ACC112 (cell line): ENCODE results near the gene CENPVL3.
"Not testable (repeated sequence)": the region's sequence is repeated elsewhere in the genome, so short reads cannot be mapped to it uniquely, and the experiment has no call there.

Experiments
- H2AFZ ChIP-seq: fragments of 200-600 bp; sonication (generic); one replicate; pipeline ENCODE4 v1.6.0; 2017; ENCODE audit warnings: antibody characterized with exemption, low read length; ENCODE audit not compliant: unreplicated experiment
- H3K27ac ChIP-seq: fragments of 200-600 bp; sonication (generic); 2 replicates; pipeline ENCODE4 v1.5.1; 2014; ENCODE audit warnings: low read depth, mild to moderate bottlenecking, antibody characterized with exemption, low read length, moderate library complexity
- H3K27me3 ChIP-seq: fragments of 200-600 bp; sonication (generic); 2 replicates; pipeline ENCODE4 v1.6.1; 2014; ENCODE audit warnings: mild to moderate bottlenecking, antibody characterized with exemption, low read length, moderate library complexity, mixed read lengths; ENCODE audit not compliant: insufficient read depth
- H3K36me3 ChIP-seq: fragments of 200-600 bp; sonication (generic); 2 replicates; pipeline ENCODE4 v1.6.1; 2016; ENCODE audit warnings: mild to moderate bottlenecking, antibody characterized with exemption, low read length, moderate library complexity, mixed read lengths; ENCODE audit not compliant: insufficient read depth
- H3K4me1 ChIP-seq: fragments of 200-600 bp; sonication (generic); one replicate; pipeline ENCODE4 v1.6.1; 2016; ENCODE audit warnings: low read length, mixed read lengths; ENCODE audit not compliant: insufficient read depth, unreplicated experiment, control insufficient read depth
- H3K4me3 ChIP-seq: fragments of 200-600 bp; sonication (generic); 2 replicates; pipeline ENCODE4 v1.5.1; 2014; ENCODE audit warnings: mild to moderate bottlenecking, low read depth, low read length
- H3K79me2 ChIP-seq: fragments of 200-600 bp; sonication (generic); one replicate; pipeline ENCODE4 v1.6.0; 2016; ENCODE audit warnings: low read length; ENCODE audit not compliant: control insufficient read depth, unreplicated experiment, insufficient read depth

Gene CENPVL3

GRCh38 chrX:51618241-51619155 lies at the start of gene CENPVL3:
Gene CENPVL3, minus strand, starts transcription at chrX:51618912. Its CDS starts 39 bp downstream, at chrX:51618873.
- H3K27me3 ChIP-seq = peaks cover 43% of the 10 kb centered on the region
- H3K36me3 ChIP-seq, H3K27ac ChIP-seq, H3K79me2 ChIP-seq, H2AFZ ChIP-seq, H3K4me1 ChIP-seq: not testable (repeated sequence)
- H3K4me3 ChIP-seq = peak within 1 kb of the TSS; percentile 43; the same call in 1 of the 2 replicates

GRCh38 chrX:51665981-51666380 lies 47.3 kb upstream of the CENPVL3 start:
- Histone ChIP-seq H3K27me3 (no peaks in the 10 kb centered on the region), H3K4me1 (no peaks in the 10 kb centered on the region), H3K79me2 (no peaks in the 10 kb centered on the region), H3K27ac (no peak overlapping the region), H2AFZ (no peak overlapping the region), H3K36me3 (no peaks in the 10 kb centered on the region), H3K4me3 (no peak overlapping the region)

DNA sequence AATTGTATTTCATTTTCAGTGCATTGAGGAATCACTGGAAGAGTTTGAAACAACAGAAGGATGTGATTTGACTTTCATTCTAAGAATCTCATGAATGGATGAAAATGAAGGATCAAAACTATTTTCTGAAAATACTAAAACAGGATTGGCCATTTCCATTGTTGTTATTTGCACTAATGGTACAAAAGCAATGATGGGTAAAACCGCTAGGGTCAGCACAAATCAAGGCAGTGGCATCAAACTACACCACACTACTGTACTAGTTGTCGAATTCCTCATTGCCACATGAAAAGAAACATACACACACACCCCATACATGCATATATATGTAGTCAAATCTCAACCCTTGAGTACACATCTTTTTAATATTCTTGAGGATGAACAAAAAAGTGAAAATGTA lies 24.7 kb upstream of the CENPVL3 start:
- no peak overlapping the region for H2AFZ ChIP-seq
- no peaks in the 10 kb centered on the region for H3K36me3 ChIP-seq
- H3K27me3 ChIP-seq = peaks cover 8% of the 10 kb centered on the region; the same call in 1 of the 2 replicates
- no peaks in the 10 kb centered on the region for H3K79me2 ChIP-seq
- H3K4me1 ChIP-seq = no peaks in the 10 kb centered on the region
- no peak overlapping the region for H3K4me3 ChIP-seq
- H3K27ac ChIP-seq = no peak overlapping the region

DNA sequence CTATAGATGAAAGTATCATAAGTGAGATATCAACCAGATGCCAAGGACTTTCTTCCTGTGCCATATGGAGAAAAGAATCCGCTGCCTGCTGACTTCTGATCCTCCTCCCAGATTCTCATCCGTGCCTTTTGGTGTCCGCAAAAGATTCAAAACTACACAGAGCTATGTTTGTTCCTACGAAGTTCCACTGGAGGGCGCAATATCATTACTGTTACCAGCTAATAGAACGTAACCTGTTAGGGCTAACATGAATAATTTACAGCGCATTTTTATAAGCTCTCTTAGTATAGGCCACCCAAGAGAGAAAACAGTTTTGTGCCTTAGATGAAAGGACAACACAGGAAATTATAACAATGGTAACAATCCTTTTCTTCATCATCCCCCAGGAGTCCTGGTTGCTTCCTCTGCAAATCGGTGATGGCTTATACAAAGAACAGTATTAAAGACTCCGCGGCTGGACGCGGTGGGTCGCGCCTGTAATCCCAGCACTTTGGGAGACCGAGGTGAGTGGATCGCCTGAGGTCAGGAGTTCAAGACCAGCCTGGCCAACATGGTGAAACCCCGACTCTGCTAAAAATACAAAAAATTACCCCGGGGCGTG lies 22.8 kb upstream of the CENPVL3 start:
- Histone ChIP-seq H3K4me3 (no peak overlapping the region), H3K4me1 (no peaks in the 10 kb centered on the region), H3K79me2 (no peaks in the 10 kb centered on the region)

DNA sequence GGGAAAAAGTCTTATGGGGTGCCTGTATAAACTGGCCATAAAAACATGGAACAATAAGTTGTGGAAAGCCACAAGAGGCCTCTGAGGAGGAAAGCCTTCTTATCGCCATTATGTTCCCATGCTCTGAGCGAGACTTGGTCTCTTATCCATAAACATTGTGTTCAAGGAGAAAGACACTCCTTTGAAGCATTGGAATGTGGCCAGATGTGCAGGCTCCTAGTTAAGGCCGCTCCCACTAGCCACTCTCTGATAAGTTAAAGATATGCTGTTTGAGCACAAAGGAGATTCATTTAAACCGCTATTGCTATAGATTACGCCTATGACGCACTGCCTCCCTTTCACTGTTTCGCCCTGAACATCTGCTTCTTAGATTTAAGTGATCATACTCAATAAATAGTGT lies 17.8 kb upstream of the CENPVL3 start:
- H3K4me3 ChIP-seq, H3K4me1 ChIP-seq, H3K36me3 ChIP-seq, H3K27me3 ChIP-seq, H2AFZ ChIP-seq, H3K27ac ChIP-seq, H3K79me2 ChIP-seq: not testable (repeated sequence)

More for the DNA sequence above, 22.8 kb upstream of the CENPVL3 start:
- Histone ChIP-seq H3K27me3 (peaks cover 8% of the 10 kb centered on the region; the same call in 1 of the 2 replicates), H2AFZ (no peak overlapping the region), H3K27ac (no peak overlapping the region), H3K36me3 (no peaks in the 10 kb centered on the region)

GRCh38 chrX:51614353-51615012 lies 4.2 kb downstream of the CENPVL3 start:
- H3K4me3 ChIP-seq = no peak overlapping the region
- peaks cover 32% of the 10 kb centered on the region for H3K27me3 ChIP-seq

DNA sequence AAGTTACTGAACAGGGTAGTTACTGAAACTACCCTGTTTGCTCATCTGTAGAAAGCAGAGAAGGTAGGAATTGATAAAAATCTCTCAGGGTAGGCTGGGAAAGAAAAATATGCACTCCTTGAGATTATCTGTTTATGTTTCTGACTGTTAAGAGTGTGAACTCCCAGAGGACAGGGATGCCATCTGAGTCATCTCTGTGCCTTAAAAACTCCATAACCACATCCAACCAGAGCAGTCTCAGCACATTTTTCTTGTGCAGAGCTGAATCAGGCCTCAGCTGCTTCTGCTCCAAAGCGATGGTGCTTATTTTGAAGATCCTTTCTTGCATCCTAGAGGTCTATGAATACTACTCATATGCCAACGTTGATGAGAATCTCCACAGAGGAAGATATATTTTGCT lies 9.9 kb downstream of the CENPVL3 start:
- Histone ChIP-seq H3K4me1 (peaks cover 18% of the 10 kb centered on the region), H2AFZ (no peak overlapping the region), H3K36me3 (no peaks in the 10 kb centered on the region), H3K4me3 (peak overlapping the region; percentile 57; the same call in 1 of the 2 replicates), H3K27me3 (no peaks in the 10 kb centered on the region), H3K27ac (peak overlapping the region; percentile 70), H3K79me2 (no peaks in the 10 kb centered on the region)

More at GRCh38 chrX:51614353-51615012, 4.2 kb downstream of the CENPVL3 start:
- Histone ChIP-seq H3K27ac (no peak overlapping the region), H2AFZ (no peak overlapping the region), H3K79me2 (no peaks in the 10 kb centered on the region), H3K4me1 (no peaks in the 10 kb centered on the region), H3K36me3 (no peaks in the 10 kb centered on the region)

DNA sequence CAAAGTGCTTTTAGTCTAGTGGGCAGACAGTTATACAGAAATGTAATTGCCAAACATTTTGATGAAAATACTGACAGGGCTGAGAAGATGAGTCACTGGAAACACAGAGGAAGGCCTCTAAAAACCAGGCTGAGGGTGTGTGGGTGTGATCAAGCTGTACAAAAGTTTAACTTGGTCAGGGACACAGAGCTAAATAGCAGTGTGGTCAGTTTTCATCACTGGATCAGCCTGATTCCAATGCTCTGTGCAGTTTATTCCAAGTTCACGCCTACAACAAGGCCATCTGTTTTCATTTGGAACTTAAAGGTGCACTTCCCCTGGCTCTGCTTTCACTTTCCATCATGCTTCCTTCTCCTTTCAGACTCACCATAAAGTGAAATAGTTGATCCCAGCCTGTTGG lies 10.6 kb downstream of the CENPVL3 start:
- Histone ChIP-seq H3K79me2 (no peaks in the 10 kb centered on the region), H3K36me3 (no peaks in the 10 kb centered on the region), H3K4me1 (peaks cover 18% of the 10 kb centered on the region), H3K4me3 (peak overlapping the region; percentile 57; the same call in 1 of the 2 replicates), H3K27me3 (no peaks in the 10 kb centered on the region), H2AFZ (no peak overlapping the region), H3K27ac (peak overlapping the region; percentile 70)

DNA sequence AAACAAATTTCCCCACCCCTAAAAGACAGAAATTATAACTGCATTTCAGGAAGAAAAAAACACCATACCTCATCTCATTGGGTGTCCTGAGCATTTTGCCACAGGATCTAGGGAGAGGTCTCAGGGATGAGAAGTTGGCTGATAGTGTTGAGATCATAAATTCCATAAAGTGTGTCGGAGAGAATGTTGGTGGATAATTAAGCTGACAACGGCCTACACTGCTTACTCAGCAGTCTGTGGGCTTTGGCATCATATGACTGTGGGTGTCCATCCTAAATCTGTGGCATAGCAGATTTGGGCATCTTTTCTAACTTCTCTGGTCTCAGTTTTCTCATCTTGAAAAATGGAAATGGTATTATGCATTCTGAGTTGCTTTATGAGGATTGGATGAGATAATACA lies 12.3 kb downstream of the CENPVL3 start:
- H3K27ac ChIP-seq = no peak overlapping the region
- no peaks in the 10 kb centered on the region for H3K27me3 ChIP-seq
- H3K4me3 ChIP-seq = no peak overlapping the region
- H3K79me2 ChIP-seq = no peaks in the 10 kb centered on the region
- H3K36me3 ChIP-seq = no peaks in the 10 kb centered on the region
- H3K4me1 ChIP-seq = peaks cover 18% of the 10 kb centered on the region
- H2AFZ ChIP-seq = no peak overlapping the region

DNA sequence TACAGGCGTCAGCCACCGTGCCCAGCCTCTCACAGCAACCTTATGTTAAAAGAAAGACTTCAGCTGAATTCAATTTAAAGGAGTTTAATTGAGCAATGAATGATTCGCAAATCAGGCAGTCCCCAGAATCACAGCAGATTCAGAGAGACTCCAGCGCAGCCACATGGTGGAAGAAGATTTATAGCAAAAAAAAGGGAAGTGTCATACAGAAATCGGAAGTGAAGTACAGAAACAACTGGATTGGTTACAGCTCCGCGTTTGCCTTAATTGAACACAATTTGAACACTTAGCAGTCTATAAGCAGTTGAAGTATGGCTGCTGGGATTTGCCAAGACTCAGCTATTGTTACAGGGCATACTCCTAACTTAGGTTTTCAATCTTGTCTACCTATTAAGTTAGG lies 19.8 kb downstream of the CENPVL3 start:
- no peaks in the 10 kb centered on the region for H3K36me3 ChIP-seq
- H3K4me3 ChIP-seq = no peak overlapping the region
- H3K27ac ChIP-seq = no peak overlapping the region
- no peaks in the 10 kb centered on the region for H3K4me1 ChIP-seq
- H3K27me3 ChIP-seq = no peaks in the 10 kb centered on the region
- no peak overlapping the region for H2AFZ ChIP-seq
- no peaks in the 10 kb centered on the region for H3K79me2 ChIP-seq
